ENCODE data around the gene SLC22A23. TPM values are rescaled to one million over a fixed set of nuclear protein-coding genes. Genes with fewer than 3 reads are reported as not detected.
A peak's percentile ranks its signal among the peaks of the same experiment; 100 is the strongest.

SLC22A23 gene
- total and polyA plus RNA-seq, 7 donors: 8.1 to 18.7 (median 12.0) TPM

GRCh38 chr6:3351105-3351676 is 105.7 kb downstream of the SLC22A23 start:
- H3K27ac ChIP-seq: peak overlapping the region in 3 of 4 donors; percentile 14 to 28 (median 25)
- no peaks in the 10 kb centered on the region for H3K9me3 ChIP-seq
- no peak overlapping the region for H3K4me3 ChIP-seq
- intact Hi-C loops (cut with DNase I): loop anchor here (10.0 kb wide), 1 partner anchor 784 kb away; the partner anchor contains the start of gene ECI2
- peaks cover 0 to 22% (median 19%) of the 10 kb centered on the region in 4 donors for H3K4me1 ChIP-seq
- TF ChIP-seq POLR2AphosphoS5 (IDR thresholded peaks at IDR 0.05): no peak
- no peak for TF ChIP-seq EP300 (IDR thresholded peaks at IDR 0.05)
- no peak for TF ChIP-seq POLR2A (IDR thresholded peaks at IDR 0.05)
- TF ChIP-seq, protein P1, sequence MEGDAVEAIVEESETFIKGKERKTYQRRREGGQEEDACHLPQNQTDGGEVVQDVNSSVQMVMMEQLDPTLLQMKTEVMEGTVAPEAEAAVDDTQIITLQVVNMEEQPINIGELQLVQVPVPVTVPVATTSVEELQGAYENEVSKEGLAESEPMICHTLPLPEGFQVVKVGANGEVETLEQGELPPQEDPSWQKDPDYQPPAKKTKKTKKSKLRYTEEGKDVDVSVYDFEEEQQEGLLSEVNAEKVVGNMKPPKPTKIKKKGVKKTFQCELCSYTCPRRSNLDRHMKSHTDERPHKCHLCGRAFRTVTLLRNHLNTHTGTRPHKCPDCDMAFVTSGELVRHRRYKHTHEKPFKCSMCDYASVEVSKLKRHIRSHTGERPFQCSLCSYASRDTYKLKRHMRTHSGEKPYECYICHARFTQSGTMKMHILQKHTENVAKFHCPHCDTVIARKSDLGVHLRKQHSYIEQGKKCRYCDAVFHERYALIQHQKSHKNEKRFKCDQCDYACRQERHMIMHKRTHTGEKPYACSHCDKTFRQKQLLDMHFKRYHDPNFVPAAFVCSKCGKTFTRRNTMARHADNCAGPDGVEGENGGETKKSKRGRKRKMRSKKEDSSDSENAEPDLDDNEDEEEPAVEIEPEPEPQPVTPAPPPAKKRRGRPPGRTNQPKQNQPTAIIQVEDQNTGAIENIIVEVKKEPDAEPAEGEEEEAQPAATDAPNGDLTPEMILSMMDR (IDR thresholded peaks at IDR 0.05): no peak
- DNase-seq: peak; percentile 34
- no peaks in the 10 kb centered on the region for H3K36me3 ChIP-seq
- WGBS, 2 donors: 28 to 53% methylated on average over 15 of the region's 15 CpGs
- no peaks in the 10 kb centered on the region for H3K27me3 ChIP-seq

- Histone ChIP-seq H3K4me1 (peaks cover 0 to 24% (median 22%) of the 10 kb centered on the region in 4 donors), H3K9me3 (no peaks in the 10 kb centered on the region), H3K4me3 (no peak overlapping the region), H3K36me3 (no peaks in the 10 kb centered on the region), H3K27ac (peak overlapping the region in 1 of 4 donors; percentile 15), H3K27me3 (no peaks in the 10 kb centered on the region)
- TF ChIP-seq, protein P1 (IDR thresholded peaks at IDR 0.05): no peak
- TF ChIP-seq POLR2AphosphoS5 (IDR thresholded peaks at IDR 0.05): no peak
- TF ChIP-seq EP300 (IDR thresholded peaks at IDR 0.05): no peak
- no peak for TF ChIP-seq POLR2A (IDR thresholded peaks at IDR 0.05)
- intact Hi-C loops (cut with DNase I): loop anchor here (10.0 kb wide), 1 partner anchor 784 kb away; the partner anchor contains the start of gene ECI2
- peak; percentile 35 for DNase-seq
- 70 to 75% methylated on average over 8 of the region's 8 CpGs for WGBS, 2 donors
These were observed 106.5 kb downstream of the SLC22A23 start for GRCh38 chr6:3350252-3350796.

DNA sequence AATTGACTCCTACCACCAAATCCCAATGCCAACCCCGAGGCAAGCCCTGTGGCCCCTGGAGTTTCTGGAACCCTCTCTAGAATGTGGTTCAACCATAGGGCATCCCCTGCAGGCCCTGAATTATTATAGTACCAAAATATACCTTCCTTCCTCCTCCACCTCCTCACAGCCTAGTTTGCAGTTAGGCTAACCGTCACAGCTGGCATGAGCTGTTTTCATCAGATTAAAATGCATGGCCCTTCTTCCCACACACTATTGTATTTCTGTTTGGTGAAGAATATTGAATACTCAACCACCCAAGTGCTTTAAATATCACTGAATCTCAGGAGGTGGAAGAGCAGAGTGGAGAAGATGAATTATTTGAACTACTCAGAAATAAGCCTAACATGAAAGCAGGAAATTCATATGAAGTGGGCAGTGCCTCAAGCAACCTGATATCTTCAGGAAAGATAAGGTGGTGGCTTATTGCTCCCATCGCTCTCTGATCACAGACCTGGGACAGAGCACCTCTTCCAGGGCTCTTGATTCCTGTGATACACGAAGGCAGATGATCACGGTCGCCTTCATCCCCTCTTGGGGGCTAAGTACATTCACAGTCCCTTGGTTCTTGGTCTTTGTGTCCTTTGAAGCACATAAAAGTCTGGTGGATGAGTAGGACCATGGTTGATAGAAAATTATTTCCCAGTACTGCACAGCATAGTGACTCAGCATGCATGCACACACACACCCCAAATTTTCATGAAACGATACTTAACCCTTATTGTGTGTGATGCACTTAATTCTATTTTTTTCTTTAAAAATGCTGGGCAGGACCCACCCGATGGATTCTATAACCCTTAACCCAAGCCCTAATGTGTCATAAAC is 107.2 kb downstream of the SLC22A23 start:
- Histone ChIP-seq H3K4me1 (peaks cover 0 to 17% (median 15%) of the 10 kb centered on the region in 4 donors), H3K4me3 (no peak overlapping the region), H3K27ac (no peak overlapping the region), H3K9me3 (no peaks in the 10 kb centered on the region), H3K36me3 (no peaks in the 10 kb centered on the region), H3K27me3 (no peaks in the 10 kb centered on the region)
- DNase-seq: peak; percentile 24
- 63 to 73% methylated on average over 8 of the region's 8 CpGs for WGBS, 2 donors
- intact Hi-C loops (cut with DNase I): loop anchor here (10.0 kb wide), 1 partner anchor 785 kb away; the partner anchor contains the start of gene ECI2
- TF ChIP-seq, protein P1 (IDR thresholded peaks at IDR 0.05): no peak
- TF ChIP-seq POLR2A (IDR thresholded peaks at IDR 0.05): no peak
- TF ChIP-seq EP300 (IDR thresholded peaks at IDR 0.05): no peak
- no peak for TF ChIP-seq POLR2AphosphoS5 (IDR thresholded peaks at IDR 0.05)

DNA sequence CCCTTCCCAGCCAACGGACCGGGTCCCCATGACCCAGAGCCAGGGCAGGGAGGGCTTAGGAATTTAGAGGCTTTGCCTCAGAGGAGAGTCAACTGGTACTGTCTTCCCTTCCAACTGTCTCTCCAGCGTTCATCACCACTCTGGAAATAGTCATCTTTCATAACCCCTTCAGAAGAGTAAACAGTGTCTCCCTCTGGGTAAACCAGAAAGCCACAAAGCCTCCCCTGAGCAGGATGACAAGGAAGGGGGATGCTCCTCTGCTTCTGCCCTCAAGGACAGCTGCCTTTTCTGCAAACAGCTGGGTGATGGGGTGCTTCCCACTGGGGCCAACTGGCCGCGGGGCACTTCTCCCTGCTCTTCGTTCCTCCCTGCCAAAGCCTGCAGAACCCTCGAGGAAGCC is 108.0 kb downstream of the SLC22A23 start:
- Histone ChIP-seq H3K36me3 (no peaks in the 10 kb centered on the region), H3K27ac (no peak overlapping the region), H3K4me1 (peaks cover 0 to 13% (median 12%) of the 10 kb centered on the region in 4 donors), H3K4me3 (no peak overlapping the region), H3K9me3 (no peaks in the 10 kb centered on the region), H3K27me3 (no peaks in the 10 kb centered on the region)
- 55 to 88% methylated on average over 7 of the region's 7 CpGs for WGBS, 2 donors
- intact Hi-C loops (cut with DNase I): no loop called here
- peak; percentile 52 for DNase-seq
- TF ChIP-seq, protein P1 (IDR thresholded peaks at IDR 0.05): no peak
- TF ChIP-seq POLR2AphosphoS5 (IDR thresholded peaks at IDR 0.05): no peak

Measured in sigmoid colon (tissue), 7 donors.